Body of pancreas (tissue), 4 donors: ENCODE data around the gene FBXL7. TPM values are rescaled to one million over a fixed set of nuclear protein-coding genes. Genes with fewer than 3 reads are reported as not detected.

Source experiments
- ATAC-seq: fragments of 150-250 bp; one replicate; pipeline ENCODE4 v1.9.1; 2016
- DNase-seq, 4 donors: peaks; one replicate each; pipeline ENCODE4 v3.0.0-alpha.2; 2019
- H3K27ac ChIP-seq, 4 donors: fragments of 200-600 bp; sonication (generic); 1 replicate in 3 of 4; 2 replicates in 1 of 4; pipeline versions ENCODE4 v1.5.1 to v1.6.1; 2016 to 2019; ENCODE audit warnings: mild to moderate bottlenecking in 1 of 4, mixed read lengths in 1 of 4, moderate library complexity in 1 of 4
- H3K27me3 ChIP-seq, 2 donors: fragments of 200-600 bp; sonication (generic); one replicate each; pipeline ENCODE4 v1.6.0; 2016; ENCODE audit warnings: mild to moderate bottlenecking in 1 of 2
- H3K36me3 ChIP-seq, 2 donors: fragments of 200-600 bp; sonication (generic); replicated peaks in 1 of 2; 2 replicates each; pipeline ENCODE4 v1.5.1; 2016; ENCODE audit warnings: low read depth in 2 of 2; ENCODE audit not compliant: insufficient read depth in 1 of 2
- H3K4me1 ChIP-seq: fragments of 200-600 bp; sonication (generic); one replicate; pipeline ENCODE4 v1.6.0; 2016
- H3K4me3 ChIP-seq, 2 donors: fragments of 200-600 bp; sonication (generic); 1 replicate in 1 of 2; 2 replicates in 1 of 2; pipeline ENCODE4 v1.5.1; 2016 to 2019
- H3K9me3 ChIP-seq, 3 donors: fragments of 200-600 bp; sonication (generic); 1 replicate in 2 of 3; 2 replicates in 1 of 3; pipeline ENCODE4 v1.5.1; 2016
- POLR2A ChIP-seq, 3 donors: fragments of 450-650 bp; IDR thresholded peaks; one replicate each; pipeline ENCODE4 v1.6.1; 2016; ENCODE audit warnings: antibody characterized with exemption in 3 of 3, mild to moderate bottlenecking in 2 of 3
- WGBS, 2 donors: methylation state at CpG; one replicate each; pipeline ENCODE4 v1.1.5; 2017; 5-methylcytosine and 5-hydroxymethylcytosine counted together
- intact Hi-C: fragments of 100-400 bp; cut with DNase I; formaldehyde crosslinking; loops from one replicate; pipeline ENCODE4 v1.15.1; 2023
- total RNA-seq, 2 donors: library from RNA; depleted of rRNA; stranded (reverse); fragments of >200 nt; gene quantifications; one replicate each; pipeline ENCODE4 v1.1.0, GENCODE V29; 2016
- TF ChIP-seq, protein P1 (sequence below), 7 experiments: fragments of 450-650 bp in 4 of 7; fragments of 200-600 bp in 3 of 7; sonication (generic) in 3 of 7; IDR thresholded peaks; one replicate each; pipeline ENCODE4 v1.5.1; 2016 to 2019; ENCODE audit warnings: antibody characterized with exemption in 7 of 7

The FBXL7 gene
- total RNA-seq, 2 donors from 2014 or later, result 3.1 to 4.0 TPM

DNA sequence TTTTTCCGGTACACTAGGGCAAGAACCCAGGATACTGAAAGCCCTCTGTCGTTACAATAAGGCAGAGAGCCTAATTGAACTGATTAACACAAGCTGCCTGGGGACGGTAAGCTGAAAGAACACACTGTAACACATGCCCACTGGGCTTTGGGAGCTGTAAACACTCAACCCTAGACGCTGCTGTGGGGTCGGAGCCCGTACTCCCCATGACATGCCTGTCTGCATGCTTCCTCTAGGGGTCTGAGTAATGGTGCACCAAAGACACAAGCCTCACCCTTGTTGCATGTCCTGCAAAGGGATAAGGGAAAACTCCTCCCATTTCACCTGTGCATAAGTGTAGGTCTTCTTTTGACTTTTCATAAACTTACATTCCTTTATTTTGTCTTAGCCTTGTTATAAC lies 194.0 kb downstream of the FBXL7 start:
- H3K9me3 ChIP-seq, result no peaks in the 10 kb centered on the region
- no peaks in the 10 kb centered on the region for H3K4me1 ChIP-seq
- no peak overlapping the region for H3K4me3 ChIP-seq
- no peaks in the 10 kb centered on the region for H3K36me3 ChIP-seq
- ATAC-seq (no peak), DNase-seq (no peak)
- no peak overlapping the region for H3K27ac ChIP-seq
- intact Hi-C loops, result no loop called here
- H3K27me3 ChIP-seq, result no peaks in the 10 kb centered on the region
- 67 to 74% methylated on average over 5 to 6 of the region's 6 CpGs for WGBS, 2 donors
- TF ChIP-seq, protein P1, sequence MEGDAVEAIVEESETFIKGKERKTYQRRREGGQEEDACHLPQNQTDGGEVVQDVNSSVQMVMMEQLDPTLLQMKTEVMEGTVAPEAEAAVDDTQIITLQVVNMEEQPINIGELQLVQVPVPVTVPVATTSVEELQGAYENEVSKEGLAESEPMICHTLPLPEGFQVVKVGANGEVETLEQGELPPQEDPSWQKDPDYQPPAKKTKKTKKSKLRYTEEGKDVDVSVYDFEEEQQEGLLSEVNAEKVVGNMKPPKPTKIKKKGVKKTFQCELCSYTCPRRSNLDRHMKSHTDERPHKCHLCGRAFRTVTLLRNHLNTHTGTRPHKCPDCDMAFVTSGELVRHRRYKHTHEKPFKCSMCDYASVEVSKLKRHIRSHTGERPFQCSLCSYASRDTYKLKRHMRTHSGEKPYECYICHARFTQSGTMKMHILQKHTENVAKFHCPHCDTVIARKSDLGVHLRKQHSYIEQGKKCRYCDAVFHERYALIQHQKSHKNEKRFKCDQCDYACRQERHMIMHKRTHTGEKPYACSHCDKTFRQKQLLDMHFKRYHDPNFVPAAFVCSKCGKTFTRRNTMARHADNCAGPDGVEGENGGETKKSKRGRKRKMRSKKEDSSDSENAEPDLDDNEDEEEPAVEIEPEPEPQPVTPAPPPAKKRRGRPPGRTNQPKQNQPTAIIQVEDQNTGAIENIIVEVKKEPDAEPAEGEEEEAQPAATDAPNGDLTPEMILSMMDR (IDR thresholded peaks at IDR 0.05), result no peak
- TF ChIP-seq POLR2A (IDR thresholded peaks at IDR 0.05), result no peak

DNA sequence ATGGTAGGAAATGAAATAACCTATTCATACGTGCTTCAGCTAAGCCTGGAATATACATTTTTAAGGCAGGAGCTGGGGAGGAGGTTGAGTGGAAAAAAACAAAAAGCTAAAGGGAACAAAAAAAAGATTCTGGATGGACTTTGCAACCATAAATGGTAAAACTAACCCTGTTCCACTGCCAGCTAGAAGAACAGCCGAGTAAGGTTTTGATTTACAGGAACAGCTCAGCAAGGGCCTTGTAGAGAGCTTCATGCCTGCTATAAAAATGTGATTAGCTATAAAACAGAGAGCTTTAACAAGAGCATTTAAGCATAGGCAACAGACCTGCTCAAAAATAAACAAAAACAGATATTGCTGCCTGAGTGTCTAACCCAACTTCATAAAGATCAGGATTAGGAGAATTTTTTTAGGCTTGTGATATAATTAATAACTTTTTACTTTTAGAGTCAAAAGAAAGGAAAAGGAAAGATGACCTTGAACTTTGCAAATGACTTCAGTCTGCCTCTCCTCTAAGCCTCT lies 194.8 kb downstream of the FBXL7 start:
- H3K27me3 ChIP-seq, result no peaks in the 10 kb centered on the region
- no peak overlapping the region for H3K27ac ChIP-seq
- no peaks in the 10 kb centered on the region for H3K36me3 ChIP-seq
- WGBS, 2 donors, result 34 to 43% methylated on average over 2 of the region's 2 CpGs
- intact Hi-C loops, result no loop called here
- DNase-seq, result no peak
- H3K4me3 ChIP-seq, result no peak overlapping the region
- no peak for TF ChIP-seq POLR2A (IDR thresholded peaks at IDR 0.05)
- TF ChIP-seq, protein P1 (IDR thresholded peaks at IDR 0.05), result no peak
- no peaks in the 10 kb centered on the region for H3K4me1 ChIP-seq
- no peak for ATAC-seq
- no peaks in the 10 kb centered on the region for H3K9me3 ChIP-seq

DNA sequence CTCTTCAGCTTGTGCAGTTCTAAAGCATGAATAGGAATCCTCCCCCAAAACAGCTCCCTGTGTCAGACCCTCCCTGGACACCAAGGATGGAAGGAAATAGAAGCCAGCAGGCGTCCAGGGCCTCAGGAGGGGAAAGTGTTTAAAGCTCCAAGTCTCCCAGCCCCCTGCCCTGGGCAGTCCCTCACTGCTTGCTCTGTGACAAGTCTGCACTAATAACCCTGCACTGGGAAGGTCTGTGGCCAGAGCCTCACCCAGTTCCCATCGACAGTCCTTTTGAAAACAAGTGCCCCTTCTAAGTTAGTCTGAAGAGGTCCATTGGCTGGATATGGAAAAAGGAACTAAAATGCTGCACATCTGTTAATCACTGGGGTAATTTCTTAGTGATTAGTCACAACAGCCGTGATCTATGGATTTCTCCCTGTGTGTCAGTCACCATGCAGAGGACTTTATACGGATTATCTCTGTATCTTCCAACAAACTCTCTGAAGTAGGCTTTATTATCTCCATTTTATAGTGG lies 195.3 kb downstream of the FBXL7 start:
- no peaks in the 10 kb centered on the region for H3K9me3 ChIP-seq
- TF ChIP-seq, protein P1 (IDR thresholded peaks at IDR 0.05), result no peak
- no peak for ATAC-seq
- H3K4me3 ChIP-seq, result no peak overlapping the region
- no peaks in the 10 kb centered on the region for H3K4me1 ChIP-seq
- WGBS, 2 donors, result 20 to 44% methylated on average over 4 of the region's 4 CpGs
- H3K27me3 ChIP-seq, result no peaks in the 10 kb centered on the region
- H3K27ac ChIP-seq, result no peak overlapping the region
- DNase-seq, result no peak
- H3K36me3 ChIP-seq, result no peaks in the 10 kb centered on the region
- intact Hi-C loops, result no loop called here

DNA sequence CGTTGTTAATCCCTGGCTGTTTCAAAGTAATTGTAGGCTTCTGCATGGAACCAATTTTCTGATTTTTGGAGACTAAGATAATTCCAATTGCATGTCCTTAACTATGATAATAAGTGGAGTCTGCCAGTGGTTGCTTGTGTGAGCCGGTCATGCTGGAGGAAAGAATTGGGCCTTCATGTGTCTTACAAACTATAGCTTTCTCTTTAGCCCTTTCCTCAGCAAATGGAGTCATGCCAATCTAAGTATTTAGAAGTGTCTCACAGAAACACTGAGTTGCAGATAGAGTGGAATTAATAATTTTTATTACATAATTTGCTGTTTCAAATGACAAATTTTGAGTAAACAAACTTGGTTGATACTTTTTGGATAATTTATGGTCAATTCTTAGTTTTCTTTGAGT lies 200.4 kb downstream of the FBXL7 start:
- Histone ChIP-seq H3K27ac (no peak overlapping the region), H3K27me3 (no peaks in the 10 kb centered on the region), H3K4me1 (no peaks in the 10 kb centered on the region), H3K9me3 (no peaks in the 10 kb centered on the region), H3K4me3 (no peak overlapping the region), H3K36me3 (no peaks in the 10 kb centered on the region)
- 77 to 79% methylated on average over 2 of the region's 2 CpGs for WGBS, 2 donors
- DNase-seq (no peak), ATAC-seq (no peak)
- TF ChIP-seq, protein P1 (IDR thresholded peaks at IDR 0.05), result no peak
- no peak for TF ChIP-seq POLR2A (IDR thresholded peaks at IDR 0.05)
- intact Hi-C loops, result no loop called here

DNA sequence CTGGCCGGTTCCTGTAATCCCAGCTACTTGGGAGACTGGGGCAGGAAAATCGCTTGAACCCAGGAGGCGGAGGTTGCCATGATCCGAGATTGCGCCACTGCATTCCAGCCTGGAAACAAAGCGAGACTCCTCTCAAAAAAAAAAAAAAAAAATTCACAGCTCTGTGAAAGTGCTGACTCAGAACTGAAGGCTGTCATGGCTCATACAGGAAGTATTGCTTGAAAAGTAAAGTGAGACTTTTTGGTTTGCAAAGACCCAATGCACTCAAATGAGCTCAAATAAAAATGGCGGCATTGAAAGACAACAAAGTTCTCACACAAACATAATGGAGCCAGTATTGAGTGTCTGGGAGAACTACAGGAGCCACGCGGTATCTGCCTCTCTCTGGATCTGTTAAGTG lies 202.1 kb downstream of the FBXL7 start:
- Histone ChIP-seq H3K27ac (no peak overlapping the region), H3K4me3 (no peak overlapping the region), H3K36me3 (no peaks in the 10 kb centered on the region), H3K9me3 (no peaks in the 10 kb centered on the region), H3K4me1 (no peaks in the 10 kb centered on the region), H3K27me3 (no peaks in the 10 kb centered on the region)
- no peak for TF ChIP-seq POLR2A (IDR thresholded peaks at IDR 0.05)
- TF ChIP-seq, protein P1 (IDR thresholded peaks at IDR 0.05), result no peak
- intact Hi-C loops, result no loop called here
- 82 to 90% methylated on average over 9 of the region's 9 CpGs for WGBS, 2 donors
- no peak for ATAC-seq
- no peak for DNase-seq
